Nephron progenitor cell (in vitro differentiated cells): ENCODE results near the gene POU2AF1.

Experiments
- DNase-seq: peaks from one replicate; pipeline ENCODE4 v3.0.0; 2021
- H3K27ac Mint-ChIP-seq: 2 replicates; pipeline ENCODE4 v1.8.0; 2021; ENCODE audit warnings: mild to moderate bottlenecking, moderate library complexity, mixed read lengths
- H3K27me3 Mint-ChIP-seq: 2 replicates; pipeline ENCODE4 v1.8.0; 2021; ENCODE audit warnings: mild to moderate bottlenecking, low read depth, mixed read lengths; ENCODE audit not compliant: poor library complexity
- H3K36me3 Mint-ChIP-seq: 2 replicates; pipeline ENCODE4 v1.8.0; 2021; ENCODE audit warnings: low read depth, mixed read lengths
- H3K4me1 Mint-ChIP-seq: 2 replicates; pipeline ENCODE4 v1.8.0; 2021; ENCODE audit warnings: mixed read lengths
- H3K4me3 Mint-ChIP-seq: 2 replicates; pipeline ENCODE4 v1.8.0; 2021; ENCODE audit warnings: mild to moderate bottlenecking, moderate library complexity, mixed read lengths
- H3K9me3 Mint-ChIP-seq: 2 replicates; pipeline ENCODE4 v1.8.0; 2021; ENCODE audit warnings: mild to moderate bottlenecking, moderate library complexity, mixed read lengths
- CTCF ChIP-seq: fragments of 200-600 bp; sonication (generic); IDR thresholded peaks from 2 replicates; pipeline ENCODE4 v1.5.0; 2021; ENCODE audit warnings: antibody characterized with exemption

Gene POU2AF1

GRCh38 chr11:111358038-111359001, 20.8 kb downstream of the POU2AF1 start:
- Mint-ChIP-seq H3K36me3 (no peaks in the 10 kb centered on the region), H3K27me3 (peaks cover 21% of the 10 kb centered on the region), H3K9me3 (no peaks in the 10 kb centered on the region), H3K4me1 (peaks cover 13% of the 10 kb centered on the region), H3K27ac (no peak overlapping the region), H3K4me3 (no peak overlapping the region)
- no peak for DNase-seq
- no peak for TF ChIP-seq CTCF

DNA sequence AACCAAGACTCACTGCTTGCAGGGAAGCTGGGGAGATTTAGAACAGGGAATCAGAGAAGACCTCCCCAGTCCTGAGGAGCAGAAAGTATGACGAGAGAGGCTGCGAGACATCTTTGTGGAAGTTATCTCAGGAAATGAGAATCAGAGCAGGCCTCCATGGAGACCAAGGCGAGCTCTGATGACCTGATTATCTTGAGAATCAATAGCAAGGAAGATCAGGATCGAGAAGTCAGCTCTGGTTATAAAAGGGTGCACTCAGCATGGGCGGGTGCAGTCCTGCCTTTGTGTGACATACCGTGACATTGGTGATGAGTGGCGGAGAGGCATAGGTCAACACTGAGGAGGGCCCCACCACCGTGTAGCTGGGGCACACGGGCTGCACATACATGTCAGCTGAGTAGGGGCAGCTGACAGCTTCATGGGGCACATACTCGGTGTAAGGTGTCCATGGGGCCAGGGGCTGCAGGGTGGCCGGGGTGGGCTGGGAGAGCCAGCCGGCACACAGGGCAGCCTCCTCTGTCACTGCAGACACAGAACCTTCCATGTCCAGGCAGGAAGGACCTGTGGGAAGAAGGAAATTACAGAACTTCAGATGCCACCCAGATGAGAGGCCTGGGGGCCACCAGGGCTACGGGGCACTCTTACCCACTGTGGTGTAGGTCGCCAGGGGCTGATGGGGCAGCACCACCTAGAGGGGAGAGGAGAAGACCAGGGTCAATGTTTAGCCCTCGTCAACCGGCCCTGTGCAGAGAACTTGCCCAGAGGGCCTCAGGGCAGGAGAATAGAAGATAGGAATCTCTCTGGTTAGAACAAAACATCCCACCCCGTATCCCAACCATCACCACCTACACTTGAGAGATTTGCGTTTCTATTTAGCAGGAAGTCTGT, 21.7 kb downstream of the POU2AF1 start:
- peaks cover 18% of the 10 kb centered on the region for H3K4me1 Mint-ChIP-seq
- TF ChIP-seq CTCF = no peak
- DNase-seq = no peak
- no peak overlapping the region for H3K4me3 Mint-ChIP-seq
- no peaks in the 10 kb centered on the region for H3K36me3 Mint-ChIP-seq
- no peak overlapping the region for H3K27ac Mint-ChIP-seq
- no peaks in the 10 kb centered on the region for H3K9me3 Mint-ChIP-seq
- H3K27me3 Mint-ChIP-seq = peaks cover 24% of the 10 kb centered on the region

- no peak for TF ChIP-seq CTCF
- peaks cover 21% of the 10 kb centered on the region for H3K4me1 Mint-ChIP-seq
- H3K9me3 Mint-ChIP-seq = no peaks in the 10 kb centered on the region
- no peaks in the 10 kb centered on the region for H3K36me3 Mint-ChIP-seq
- no peak overlapping the region for H3K27ac Mint-ChIP-seq
- no peak for DNase-seq
- peaks cover 24% of the 10 kb centered on the region for H3K27me3 Mint-ChIP-seq
- no peak overlapping the region for H3K4me3 Mint-ChIP-seq
Observed at GRCh38 chr11:111356660-111357048, 22.4 kb downstream of the POU2AF1 start.

DNA sequence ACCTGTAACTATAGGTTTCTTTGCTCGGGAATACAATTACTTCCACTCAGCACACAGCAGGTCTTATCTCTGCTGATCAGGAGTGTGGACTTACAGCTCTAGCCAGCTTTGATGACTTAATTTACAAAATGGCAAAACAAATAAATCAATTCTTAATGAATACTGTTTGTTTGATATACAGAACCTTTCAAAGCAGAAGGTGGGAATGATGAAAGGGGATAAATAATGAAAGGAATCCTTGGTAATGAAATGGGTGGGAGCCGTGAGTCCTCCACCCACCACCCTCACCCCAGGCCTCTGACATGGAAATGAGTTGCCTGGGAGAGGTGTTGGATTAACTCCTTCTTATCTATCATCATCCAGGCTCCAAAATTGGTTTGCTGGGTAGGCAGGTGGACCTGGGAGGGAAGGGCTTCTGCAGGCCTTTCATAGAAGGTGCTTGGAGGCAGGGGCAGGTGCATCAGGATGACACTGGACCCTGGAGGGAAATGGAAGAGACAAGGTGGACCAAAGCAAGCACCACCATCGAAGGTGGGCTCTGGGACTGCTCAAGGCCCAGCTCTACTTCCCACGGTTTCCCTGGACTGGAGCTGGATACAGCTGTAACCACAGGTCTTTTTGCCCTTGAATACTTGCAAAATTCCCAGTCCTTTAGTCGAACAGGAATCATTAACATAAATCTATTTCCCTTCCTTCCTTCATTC, 23.0 kb downstream of the POU2AF1 start:
- H3K36me3 Mint-ChIP-seq = no peaks in the 10 kb centered on the region
- no peak overlapping the region for H3K4me3 Mint-ChIP-seq
- H3K4me1 Mint-ChIP-seq = peaks cover 26% of the 10 kb centered on the region
- DNase-seq = no peak
- no peak overlapping the region for H3K27ac Mint-ChIP-seq
- no peak for TF ChIP-seq CTCF
- peaks cover 29% of the 10 kb centered on the region for H3K27me3 Mint-ChIP-seq
- H3K9me3 Mint-ChIP-seq = no peaks in the 10 kb centered on the region

GRCh38 chr11:111355101-111355500, 24.0 kb downstream of the POU2AF1 start:
- no peak for DNase-seq
- TF ChIP-seq CTCF = no peak
- Mint-ChIP-seq H3K4me1 (peaks cover 33% of the 10 kb centered on the region), H3K27me3 (peaks cover 26% of the 10 kb centered on the region), H3K4me3 (no peak overlapping the region), H3K9me3 (no peaks in the 10 kb centered on the region), H3K27ac (no peak overlapping the region), H3K36me3 (no peaks in the 10 kb centered on the region)
